Esophagus squamous epithelium (tissue), 5 donors: ENCODE data around the gene ZBED4. TPM values are rescaled to one million over a fixed set of nuclear protein-coding genes. Genes with fewer than 3 reads are reported as not detected.
A peak's percentile ranks its signal among the peaks of the same experiment; 100 is the strongest.

Source experiments
- DNase-seq: peaks from one replicate; lab custom pipeline; 2025; lab: John Stamatoyannopoulos, UW
- H3K27ac ChIP-seq, 4 donors: fragments of 200-600 bp; sonication (generic); one replicate each; pipeline ENCODE4 v1.5.1; 2016 to 2019; ENCODE audit warnings: mild to moderate bottlenecking in 1 of 4
- H3K27me3 ChIP-seq, 4 donors: fragments of 200-600 bp; sonication (generic); 1 replicate in 3 of 4; 2 replicates in 1 of 4; pipeline versions ENCODE4 v1.5.1 to v1.6.0; 2017 to 2021; ENCODE audit warnings: antibody characterized with exemption in 1 of 4
- H3K36me3 ChIP-seq, 3 donors: fragments of 200-600 bp; sonication (generic); one replicate each; pipeline ENCODE4 v1.5.1; 2016 to 2019
- H3K4me1 ChIP-seq, 3 donors: fragments of 200-600 bp; sonication (generic); one replicate each; pipeline ENCODE4 v1.5.1; 2017 to 2019
- H3K4me3 ChIP-seq, 4 donors: fragments of 200-600 bp; sonication (generic); 1 replicate in 3 of 4; 2 replicates in 1 of 4; pipeline ENCODE4 v1.5.1; 2016 to 2019; ENCODE audit warnings: mild to moderate bottlenecking in 2 of 4, moderate library complexity in 1 of 4
- H3K9me3 ChIP-seq, 3 donors: fragments of 200-600 bp; sonication (generic); one replicate each; pipeline ENCODE4 v1.5.1; 2016 to 2019
- CTCF ChIP-seq, 6 experiments: fragments of 450-650 bp in 4 of 6; fragments of 200-600 bp in 2 of 6; sonication (generic) in 2 of 6; IDR thresholded peaks; one replicate each; pipeline ENCODE4 v1.5.1; 2016 to 2019; ENCODE audit warnings: antibody characterized with exemption in 6 of 6, mild to moderate bottlenecking in 4 of 6, moderate library complexity in 4 of 6
- POLR2A ChIP-seq, 4 donors: fragments of 450-650 bp; IDR thresholded peaks; one replicate each; pipeline ENCODE4 v1.6.1; 2017; ENCODE audit warnings: antibody characterized with exemption in 4 of 4, mild to moderate bottlenecking in 4 of 4, moderate library complexity in 3 of 4
- WGBS, 2 donors: methylation state at CpG; one replicate each; pipeline ENCODE4 v1.1.5; 2018; 5-methylcytosine and 5-hydroxymethylcytosine counted together
- intact Hi-C: fragments of 100-400 bp; cut with DNase I; formaldehyde crosslinking; loops from one replicate; pipeline ENCODE4 v1.15.0; 2022
- total RNA-seq, 4 donors: library from RNA; depleted of rRNA; stranded (reverse); fragments of >200 nt; gene quantifications; one replicate each; pipeline ENCODE4 v1.1.0, GENCODE V29; 2016
- donor health status: DM: yes; HTN: yes; CAD: no.

Gene ZBED4
- total RNA-seq, 4 donors from 2014 or later, result 9.6 to 14.1 (median 13.7) TPM

GRCh38 chr22:49914256-49914655 is 60.6 kb downstream of the ZBED4 start:
- TF ChIP-seq POLR2A (IDR thresholded peaks at IDR 0.05) (no peak), CTCF (IDR thresholded peaks at IDR 0.05) (no peak)
- intact Hi-C loops, result no loop called here
- WGBS, 2 donors, result 89 to 94% methylated on average over 6 to 7 of the region's 12 CpGs

GRCh38 chr22:49915610-49916009 is 62.0 kb downstream of the ZBED4 start:
- Histone ChIP-seq H3K4me3 (no peak overlapping the region), H3K27me3 (no peaks in the 10 kb centered on the region), H3K36me3 (peaks cover 0 to 53% (median 10%) of the 10 kb centered on the region in 3 donors), H3K9me3 (no peaks in the 10 kb centered on the region), H3K27ac (no peak overlapping the region), H3K4me1 (peaks cover 11 to 31% (median 19%) of the 10 kb centered on the region in 3 donors)
- intact Hi-C loops, result no loop called here
- no peak for DNase-seq
- TF ChIP-seq CTCF (IDR thresholded peaks at IDR 0.05), result no peak
- no peak for TF ChIP-seq POLR2A (IDR thresholded peaks at IDR 0.05)
- WGBS, 2 donors, result 88% methylated on average over 8 to 12 of the region's 12 CpGs

More at GRCh38 chr22:49914256-49914655, 60.6 kb downstream of the ZBED4 start:
- no peak overlapping the region for H3K27ac ChIP-seq
- H3K4me3 ChIP-seq, result no peak overlapping the region
- no peaks in the 10 kb centered on the region for H3K27me3 ChIP-seq
- peaks cover 6 to 24% (median 16%) of the 10 kb centered on the region in 3 donors for H3K4me1 ChIP-seq
- peaks cover 0 to 59% (median 10%) of the 10 kb centered on the region in 3 donors for H3K36me3 ChIP-seq
- H3K9me3 ChIP-seq, result no peaks in the 10 kb centered on the region
- DNase-seq, result no peak

GRCh38 chr22:49916831-49917230 is 63.2 kb downstream of the ZBED4 start:
- Histone ChIP-seq H3K4me1 (peaks cover 11 to 31% (median 19%) of the 10 kb centered on the region in 3 donors), H3K27ac (no peak overlapping the region), H3K4me3 (peak overlapping the region in 2 of 4 donors; percentile 86 to 93), H3K36me3 (peaks cover 0 to 53% (median 10%) of the 10 kb centered on the region in 3 donors), H3K9me3 (no peaks in the 10 kb centered on the region), H3K27me3 (no peaks in the 10 kb centered on the region)
- TF ChIP-seq CTCF (IDR thresholded peaks at IDR 0.05), result no peak
- no peak for TF ChIP-seq POLR2A (IDR thresholded peaks at IDR 0.05)
- WGBS, 2 donors, result 64 to 88% methylated on average over 3 to 7 of the region's 11 CpGs
- no peak for DNase-seq
- intact Hi-C loops, result no loop called here

DNA sequence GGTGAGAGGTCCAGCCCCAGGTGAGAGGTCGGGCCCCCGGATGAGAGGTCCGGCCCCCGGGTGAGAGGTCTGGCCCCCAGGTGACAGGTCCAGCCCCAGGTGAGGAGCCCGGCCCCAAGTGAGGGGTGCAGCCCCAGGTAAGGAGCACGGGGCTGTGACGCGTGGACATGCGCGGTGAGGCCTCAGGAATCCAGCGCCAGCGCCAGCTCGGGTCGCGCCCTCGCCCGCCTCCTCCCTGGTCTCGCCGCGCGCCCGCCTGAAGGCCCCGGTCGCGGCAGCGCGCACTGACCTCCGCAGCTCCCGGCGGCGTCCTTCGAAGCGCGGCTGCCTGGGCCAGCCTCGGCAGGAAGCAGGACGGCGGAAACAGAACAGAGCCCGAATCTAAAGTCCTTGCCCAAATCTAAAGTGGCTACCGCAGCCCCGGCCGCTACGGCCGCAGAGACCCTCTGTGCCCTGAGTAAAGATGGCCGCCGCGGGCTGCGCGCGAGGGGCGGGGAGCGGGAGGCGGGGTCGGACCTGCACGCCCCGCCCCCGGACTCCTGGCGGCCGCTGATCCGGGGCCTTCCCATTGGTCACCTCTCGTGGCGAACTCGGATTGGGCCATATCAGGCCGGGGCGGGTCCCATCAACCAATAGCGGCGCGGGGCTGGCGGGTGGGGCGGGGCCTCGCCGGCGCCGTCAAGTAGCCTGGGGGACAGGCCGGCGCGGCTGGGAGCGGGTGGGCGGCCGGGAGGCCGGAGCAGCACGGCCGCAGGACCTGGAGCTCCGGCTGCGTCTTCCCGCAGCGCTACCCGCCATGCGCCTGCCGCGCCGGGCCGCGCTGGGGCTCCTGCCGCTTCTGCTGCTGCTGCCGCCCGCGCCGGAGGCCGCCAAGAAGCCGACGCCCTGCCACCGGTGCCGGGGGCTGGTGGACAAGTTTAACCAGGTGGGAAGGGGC is 64.6 kb downstream of the ZBED4 start, which contains the start of the genes ALG12 and CRELD2:
Gene ALG12, minus strand, starts transcription at position 465 of the 937 bp plus-strand sequence. CDS start 4,673 bp downstream, outside the sequence.
Gene CRELD2, plus strand, starts transcription at position 661 of the 937 bp plus-strand sequence. Its CDS starts 136 bp downstream, at position 797.
- intact Hi-C loops, result no loop called here
- peak within 1 kb of the TSS; percentile 91 to 96 (median 96) for H3K27ac ChIP-seq
- 0% methylated on average over 5 of the region's 103 CpGs; no CpG with 5 or more reads in 1 of the 2 donors for WGBS, 2 donors
- DNase-seq, result peak; percentile 92
- TF ChIP-seq POLR2A (IDR thresholded peaks at IDR 0.05) (peak in 3 of 4 donors; percentile 20 to 73 (median 60)), CTCF (IDR thresholded peaks at IDR 0.05) (peak in 2 of 6 experiments; percentile 3 to 35)
- H3K4me3 ChIP-seq, result peak within 1 kb of the TSS; percentile 81 to 93 (median 84)
- H3K36me3 ChIP-seq, result peaks cover 0 to 45% (median 4%) of the 10 kb centered on the region in 3 donors
- H3K9me3 ChIP-seq, result no peaks in the 10 kb centered on the region
- peaks cover 11 to 35% (median 19%) of the 10 kb centered on the region in 3 donors for H3K4me1 ChIP-seq
- no peaks in the 10 kb centered on the region for H3K27me3 ChIP-seq
